ENCODE results near the gene E2F3.
"Not testable (repeated sequence)": the region's sequence is repeated elsewhere in the genome, so short reads cannot be mapped to it uniquely, and the experiment has no call there.

Gene E2F3

GRCh38 chr6:20433929-20434328, 32.2 kb downstream of the E2F3 start:
- no peak for DNase-seq (ENCODE audit: low read depth)

- DNase-seq (ENCODE audit: low read depth) = no peak
Observed at GRCh38 chr6:20434766-20435165, 33.1 kb downstream of the E2F3 start.

- no peak for DNase-seq (ENCODE audit: low read depth)
Observed at GRCh38 chr6:20436719-20437118, 35.0 kb downstream of the E2F3 start.

GRCh38 chr6:20437639-20438038, 36.0 kb downstream of the E2F3 start:
- no peak for DNase-seq (ENCODE audit: low read depth)

- no peak for DNase-seq (ENCODE audit: low read depth)
Observed at GRCh38 chr6:20438462-20439070, 36.9 kb downstream of the E2F3 start.

- DNase-seq (ENCODE audit: low read depth) = no peak
Observed at GRCh38 chr6:20439558-20439957, 37.9 kb downstream of the E2F3 start.

- DNase-seq (ENCODE audit: low read depth) = no peak
Observed at GRCh38 chr6:20440296-20440695, 38.6 kb downstream of the E2F3 start.

GRCh38 chr6:20441236-20441635, 39.6 kb downstream of the E2F3 start:
- no peak for DNase-seq (ENCODE audit: low read depth)

- DNase-seq (ENCODE audit: low read depth) = no peak
Observed at GRCh38 chr6:20441921-20442320, 40.2 kb downstream of the E2F3 start.

GRCh38 chr6:20444786-20445271, 43.1 kb downstream of the E2F3 start:
- no peak for DNase-seq (ENCODE audit: low read depth)

- no peak for DNase-seq (ENCODE audit: low read depth)
Observed at GRCh38 chr6:20447157-20447556, 45.5 kb downstream of the E2F3 start.

- no peak for DNase-seq (ENCODE audit: low read depth)
Observed at GRCh38 chr6:20447581-20448132, 46.0 kb downstream of the E2F3 start.

- DNase-seq (ENCODE audit: low read depth) = no peak
Observed at GRCh38 chr6:20448828-20449227, 47.1 kb downstream of the E2F3 start.

- DNase-seq (ENCODE audit: low read depth) = no peak
Observed at GRCh38 chr6:20454204-20454824, 52.6 kb downstream of the E2F3 start.

GRCh38 chr6:20455251-20455940, 53.7 kb downstream of the E2F3 start:
- DNase-seq (ENCODE audit: low read depth) = no peak

GRCh38 chr6:20458027-20458894, 56.6 kb downstream of the E2F3 start:
- DNase-seq (ENCODE audit: low read depth) = no peak

GRCh38 chr6:20459682-20460081, 58.0 kb downstream of the E2F3 start:
- no peak for DNase-seq (ENCODE audit: low read depth)

GRCh38 chr6:20461576-20461975, 59.9 kb downstream of the E2F3 start:
- DNase-seq (ENCODE audit: low read depth) = no peak

- no peak for DNase-seq (ENCODE audit: low read depth)
Observed at GRCh38 chr6:20463396-20463795, 61.7 kb downstream of the E2F3 start.

- no peak for DNase-seq (ENCODE audit: low read depth)
Observed at GRCh38 chr6:20464041-20464440, 62.4 kb downstream of the E2F3 start.

GRCh38 chr6:20464847-20465246, 63.2 kb downstream of the E2F3 start:
- no peak for DNase-seq (ENCODE audit: low read depth)

- DNase-seq (ENCODE audit: low read depth) = not testable (repeated sequence)
Observed at GRCh38 chr6:20465616-20466015, 63.9 kb downstream of the E2F3 start.

All from T-helper 22 cell (primary cell).